Endothelial cell of umbilical vein (primary cell): ENCODE measurements around the gene PLXND1. TPM values are rescaled to one million over a fixed set of nuclear protein-coding genes. Genes with fewer than 3 reads are reported as not detected.

Experiments used
- BruUV-seq: library from RNA; stranded (reverse); fragments of 400-500 nt; replicated peaks from 2 replicates; lab custom pipeline; 2021; lab: Mats Ljungman, UMichigan
- CTCF ChIA-PET: fragments of 300-600, 350-600 bp; sonication (Branson Sonifier 250); formaldehyde crosslinking; loops from one replicate; lab custom pipeline; 2021; ENCODE audit warnings: antibody characterized with exemption, inconsistent platforms; lab: Charles Lee
- POLR2A ChIA-PET: fragments of 300-600, 350-600 bp; sonication (Branson Sonifier 250); formaldehyde crosslinking; loops from one replicate; lab custom pipeline; 2021; ENCODE audit warnings: antibody characterized with exemption, inconsistent platforms; lab: Charles Lee
- DNase-seq: peaks from one replicate; pipeline ENCODE4 v3.0.0-alpha.2; 2011; ENCODE audit warnings: low read depth, low spot score
- FAIRE-seq: peaks from 2 replicates; lab custom pipeline; 2011; peaks lifted over from hg19 to GRCh38; lab: Jason Lieb, UNC
- H2AFZ ChIP-seq: 2 replicates; pipeline ENCODE4 v1.6.0; 2012; ENCODE audit warnings: low read depth, low read length, control low read depth, inconsistent platforms
- H3K27ac ChIP-seq: 2 replicates; pipeline ENCODE4 v1.5.1; 2011; ENCODE audit warnings: low read depth, mild to moderate bottlenecking, control low read depth, low read length, moderate library complexity; ENCODE audit not compliant: insufficient read depth
- H3K27me3 ChIP-seq, 2 experiments: 2 replicates each; pipeline versions ENCODE4 v1.6.0 to v1.6.1; 2011; ENCODE audit warnings: low read length in 2 of 2, mixed read lengths in 1 of 2; ENCODE audit not compliant: control insufficient read depth in 2 of 2, insufficient read depth in 2 of 2
- H3K36me3 ChIP-seq, 2 experiments: 2 replicates in 1 of 2; 3 replicates in 1 of 2; pipeline ENCODE4 v1.5.1; 2011; ENCODE audit warnings: low read length in 2 of 2, mild to moderate bottlenecking in 1 of 2, moderate library complexity in 1 of 2; ENCODE audit not compliant: control insufficient read depth in 2 of 2, insufficient read depth in 2 of 2; ENCODE audit errors: extremely low read depth in 1 of 2
- H3K4me1 ChIP-seq: 3 replicates; pipeline ENCODE4 v1.5.1; 2011; ENCODE audit warnings: mild to moderate bottlenecking, low read length; ENCODE audit not compliant: control insufficient read depth, insufficient read depth; ENCODE audit errors: extremely low read depth
- H3K4me2 ChIP-seq: 2 replicates; pipeline ENCODE4 v1.6.1; 2011; ENCODE audit warnings: low read length, control low read depth, mixed read lengths; ENCODE audit not compliant: insufficient read depth
- H3K4me3 ChIP-seq, 3 experiments: fragments of 200-600 bp in 1 of 3; sonication (generic), shearing (Covaris generic) in 1 of 3; replicated peaks in 1 of 3; 2 replicates each; pipeline ENCODE4 v1.5.1; 2011 to 2016; ENCODE audit warnings: control low read depth in 3 of 3, low read length in 3 of 3, mild to moderate bottlenecking in 2 of 3, inconsistent platforms in 1 of 3, low read depth in 1 of 3, moderate library complexity in 1 of 3; ENCODE audit not compliant: insufficient read depth in 1 of 3
- H3K79me2 ChIP-seq: 2 replicates; pipeline ENCODE4 v1.6.0; 2012; ENCODE audit warnings: low read length, inconsistent platforms; ENCODE audit not compliant: control insufficient read depth, insufficient read depth
- H3K9ac ChIP-seq: replicated peaks from 2 replicates; pipeline ENCODE3; 2011; ENCODE audit warnings: low read length, control low read depth; ENCODE audit not compliant: insufficient read depth; ENCODE audit errors: extremely low read depth
- H3K9me1 ChIP-seq: replicated peaks from 3 replicates; pipeline ENCODE4 v1.6.0; 2011; ENCODE audit warnings: mild to moderate bottlenecking, low read length; ENCODE audit not compliant: control insufficient read depth, insufficient read depth; ENCODE audit errors: extremely low read depth
- H3K9me3 ChIP-seq: replicated peaks from 2 replicates; pipeline ENCODE4 v1.5.1; 2012; ENCODE audit warnings: low read length, inconsistent platforms; ENCODE audit not compliant: control insufficient read depth, insufficient read depth
- H4K20me1 ChIP-seq: replicated peaks from 2 replicates; pipeline ENCODE3; 2011; ENCODE audit warnings: mild to moderate bottlenecking, low read length; ENCODE audit not compliant: control insufficient read depth, insufficient read depth; ENCODE audit errors: extremely low read depth
- GATA2 ChIP-seq: IDR thresholded peaks from 2 replicates; pipeline ENCODE4 v1.7.0; 2011; ENCODE audit warnings: low read depth, mild to moderate bottlenecking, moderate library complexity, mixed read lengths, low read length; ENCODE audit not compliant: insufficient read length, insufficient read depth
- MAX ChIP-seq: IDR thresholded peaks from 2 replicates; pipeline ENCODE4 v1.6.1; 2011; ENCODE audit not compliant: insufficient read depth, insufficient read length
- MYC ChIP-seq: IDR thresholded peaks from one replicate; pipeline ENCODE4 v1.6.1; 2011; ENCODE audit warnings: mild to moderate bottlenecking, low read depth, low read length
- POLR2AphosphoS5 ChIP-seq: IDR thresholded peaks from 2 replicates; pipeline ENCODE4 v1.6.1; 2012; ENCODE audit warnings: low read depth, mild to moderate bottlenecking, control low read depth, low read length, moderate library complexity; ENCODE audit not compliant: insufficient read depth
- dilution Hi-C: fragments of 300-500 bp; cut with MboI; formaldehyde crosslinking; loops from one replicate; pipeline ENCODE4 v1.15.0; 2019; ENCODE audit warnings: low sequenced_read_pairs; ENCODE audit not compliant: extremely low pct_ligation_motif_present
- intact Hi-C: fragments of 100-400 bp; cut with micrococcal nuclease; formaldehyde crosslinking; loops from one replicate; pipeline ENCODE4 v1.10.0; 2022
- polyA plus RNA-seq, 4 experiments: library from polyadenylated mRNA; depleted of rRNA in 3 of 4; stranded (reverse) in 3 of 4; unstranded in 1 of 4; fragments of >200 nt; gene quantifications; 2 replicates each; pipeline versions ENCODE4 v1.2.1 to v1.2.3, GENCODE V29; 2011 to 2012; ENCODE audit warnings: missing spikeins in 1 of 4
- total RNA-seq: library from RNA; stranded (reverse); gene quantifications from 2 replicates; pipeline ENCODE4 v1.2.3, GENCODE V29; 2021

PLXND1 gene
- total and polyA plus RNA-seq, 2 donors (not counting 3 experiments of a cell fraction or from before 2014, with no cell fraction given): 300 to 834 TPM

- intact Hi-C loops: loop anchor here (2.0 kb wide), 1 partner anchor 177 kb away; the partner anchor contains the start of gene IFT122
- Histone ChIP-seq H3K4me2 (no peak overlapping the region), H3K4me3 (no peak overlapping the region), H4K20me1 (no peaks in the 10 kb centered on the region), H3K9me1 (no peaks in the 10 kb centered on the region), H3K27ac (peak overlapping the region; percentile 72), H3K9me3 (no peaks in the 10 kb centered on the region), H2AFZ (no peak overlapping the region), H3K79me2 (no peaks in the 10 kb centered on the region), H3K27me3 (no peaks in the 10 kb centered on the region), H3K36me3 (no peaks in the 10 kb centered on the region), H3K9ac (no peak overlapping the region), H3K4me1 (peaks cover 46% of the 10 kb centered on the region)
- DNase-seq: no peak
- ChIA-PET CTCF (interaction anchor here (1.4 to 2.0 kb wide), 3 partner anchors 12 to 234 kb away, joined by 3 to 5 read pairs (median 5); no protein-coding TSS in a partner anchor), POLR2A (no interaction called here)
- dilution Hi-C loops: no loop called here
- no TSS peak for BruUV-seq
- no peak for TF ChIP-seq MYC
- no peak for TF ChIP-seq POLR2AphosphoS5
- no peak for TF ChIP-seq MAX
- no peak for TF ChIP-seq GATA2
- FAIRE-seq: no peak
These were observed 11.1 kb upstream of the PLXND1 start for GRCh38 chr3:129617381-129618185.

- CTCF ChIA-PET: interaction anchor here (1.4 kb wide), 1 partner anchor 127 kb away, joined by 3 read pairs; no protein-coding TSS in a partner anchor
- Histone ChIP-seq H3K4me1 (peaks cover 44% of the 10 kb centered on the region), H3K9me3 (no peaks in the 10 kb centered on the region), H2AFZ (no peak overlapping the region), H4K20me1 (no peaks in the 10 kb centered on the region), H3K27ac (no peak overlapping the region), H3K4me2 (no peak overlapping the region), H3K4me3 (no peak overlapping the region), H3K27me3 (no peaks in the 10 kb centered on the region), H3K36me3 (no peaks in the 10 kb centered on the region), H3K9ac (no peak overlapping the region), H3K9me1 (no peaks in the 10 kb centered on the region), H3K79me2 (no peaks in the 10 kb centered on the region)
- TF ChIP-seq POLR2AphosphoS5 (no peak), MAX (no peak)
- DNase-seq: no peak
- intact Hi-C loops: no loop called here
- dilution Hi-C loops: no loop called here
- FAIRE-seq: no peak
- POLR2A ChIA-PET: no interaction called here
- no TSS peak for BruUV-seq
These were observed 10.2 kb upstream of the PLXND1 start for GRCh38 chr3:129616713-129617112.
